Activated CD4-positive, alpha-beta T cell treated with anti-CD3 and anti-CD28 coated beads, Interleukin-2, amount 10 ng/mL, durations not matched to agents 7 days and 5 days (primary cell): ENCODE measurements around the gene HHAT. TPM values are rescaled to one million over a fixed set of nuclear protein-coding genes. Genes with fewer than 3 reads are reported as not detected.
"Not testable (repeated sequence)": the region's sequence is repeated elsewhere in the genome, so short reads cannot be mapped to it uniquely, and the experiment has no call there.

ENCODE experiments used
- CTCF ChIA-PET: fragments of 350-600 bp; sonication (Branson Sonifier 250); formaldehyde crosslinking; loops from one replicate; lab custom pipeline; 2021; ENCODE audit warnings: antibody characterized with exemption; lab: Charles Lee
- POLR2A ChIA-PET: fragments of 350-600 bp; sonication (Branson Sonifier 250); formaldehyde crosslinking; loops from one replicate; lab custom pipeline; 2021; ENCODE audit warnings: antibody characterized with exemption; lab: Charles Lee
- DNase-seq: peaks from one replicate; pipeline ENCODE4 v3.0.0-alpha.2; 2020
- H3K27ac Mint-ChIP-seq: one replicate; pipeline ENCODE4 v1.8.0; 2021; ENCODE audit warnings: mild to moderate bottlenecking, moderate library complexity, mixed read lengths
- H3K27me3 Mint-ChIP-seq: one replicate; pipeline ENCODE4 v1.8.0; 2021; ENCODE audit warnings: mixed read lengths
- H3K36me3 Mint-ChIP-seq: one replicate; pipeline ENCODE4 v1.8.0; 2021; ENCODE audit warnings: low read depth, mixed read lengths
- H3K4me1 Mint-ChIP-seq: one replicate; pipeline ENCODE4 v1.8.0; 2021; ENCODE audit warnings: mixed read lengths
- H3K4me3 Mint-ChIP-seq: one replicate; pipeline ENCODE4 v1.8.0; 2021; ENCODE audit warnings: mild to moderate bottlenecking, moderate library complexity, mixed read lengths
- H3K9me3 Mint-ChIP-seq: one replicate; pipeline ENCODE4 v1.8.0; 2021; ENCODE audit warnings: mixed read lengths
- total RNA-seq, 2 experiments: library from RNA; stranded (reverse); gene quantifications; one replicate each; pipeline ENCODE4 v1.2.3, GENCODE V29; 2021

The HHAT gene
- total RNA-seq, 2 experiments from 2014 or later = 1.3 to 1.5 TPM

DNA sequence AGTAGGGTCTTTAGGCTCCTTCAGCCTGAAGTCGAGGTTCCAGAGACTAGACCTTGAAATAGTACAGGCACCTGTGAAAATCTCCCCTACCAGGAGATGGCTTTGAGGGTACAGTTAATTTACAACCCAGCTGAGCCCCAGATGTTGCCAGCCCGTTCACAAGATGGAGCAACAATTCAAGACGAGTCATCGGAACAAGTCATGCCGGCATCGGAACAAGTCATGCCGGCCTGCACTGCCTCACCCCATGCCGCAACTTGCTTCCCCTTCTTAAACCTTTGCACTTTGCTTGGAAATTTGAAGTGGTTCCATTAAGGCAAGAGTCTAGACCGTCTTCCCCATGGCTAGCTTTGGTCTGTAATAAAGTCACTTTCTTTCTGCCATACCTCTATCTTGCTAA lies 16.0 kb downstream of the HHAT start:
- no peak overlapping the region for H3K4me3 Mint-ChIP-seq
- no peak overlapping the region for H3K27ac Mint-ChIP-seq
- H3K4me1 Mint-ChIP-seq = peaks cover 33% of the 10 kb centered on the region
- no peaks in the 10 kb centered on the region for H3K27me3 Mint-ChIP-seq
- ChIA-PET CTCF (no interaction called here), POLR2A (no interaction called here)
- H3K36me3 Mint-ChIP-seq = no peaks in the 10 kb centered on the region
- no peaks in the 10 kb centered on the region for H3K9me3 Mint-ChIP-seq
- DNase-seq = no peak

DNA sequence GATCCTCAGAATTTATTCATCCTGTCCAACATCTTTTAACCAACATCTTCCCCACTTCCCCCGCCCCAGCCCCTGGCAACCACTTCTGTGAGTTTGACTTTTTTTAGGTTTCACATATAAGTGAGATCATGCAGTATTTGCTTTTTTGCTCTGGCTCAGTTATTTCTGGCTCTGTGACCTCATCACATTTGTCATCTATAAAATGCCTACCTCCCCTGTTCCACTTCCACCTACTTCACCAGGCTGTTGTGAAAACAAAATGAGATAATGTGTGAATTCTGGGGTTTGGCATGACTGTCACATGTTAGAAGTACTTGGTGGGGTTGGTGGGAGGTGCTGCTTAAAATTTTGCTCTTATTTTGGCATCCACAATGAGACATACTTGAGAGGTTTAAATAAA lies 18.4 kb downstream of the HHAT start:
- Mint-ChIP-seq H3K9me3 (no peaks in the 10 kb centered on the region), H3K4me1 (peaks cover 14% of the 10 kb centered on the region), H3K27ac (no peak overlapping the region), H3K36me3 (no peaks in the 10 kb centered on the region), H3K4me3 (no peak overlapping the region), H3K27me3 (no peaks in the 10 kb centered on the region)
- no peak for DNase-seq
- CTCF ChIA-PET = no interaction called here
- POLR2A ChIA-PET = no interaction called here

DNA sequence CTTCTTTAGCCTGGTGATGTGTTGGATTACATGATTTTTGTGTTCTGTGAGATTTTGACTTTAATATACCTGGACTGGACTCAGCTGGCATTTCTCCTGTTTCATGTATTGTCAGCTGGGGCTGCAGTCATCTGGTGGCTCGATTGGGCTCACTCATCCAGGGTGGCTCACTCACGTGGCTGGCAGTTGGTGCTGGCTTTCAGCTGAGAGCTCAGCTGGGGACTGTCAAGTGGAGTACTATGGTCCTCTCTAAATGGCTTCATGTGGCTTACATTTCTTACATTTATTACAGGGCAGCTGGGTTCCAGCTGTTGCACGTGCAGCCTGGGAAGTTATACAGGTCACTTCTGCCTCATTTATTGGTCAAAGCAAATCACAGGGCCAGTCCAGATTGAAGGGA lies 22.8 kb downstream of the HHAT start:
- Mint-ChIP-seq H3K27me3 (peaks cover 2% of the 10 kb centered on the region), H3K4me1 (peaks cover 10% of the 10 kb centered on the region), H3K36me3 (no peaks in the 10 kb centered on the region), H3K27ac (no peak overlapping the region), H3K4me3 (no peak overlapping the region), H3K9me3 (no peaks in the 10 kb centered on the region)
- CTCF ChIA-PET = no interaction called here
- POLR2A ChIA-PET = no interaction called here
- DNase-seq = no peak

DNA sequence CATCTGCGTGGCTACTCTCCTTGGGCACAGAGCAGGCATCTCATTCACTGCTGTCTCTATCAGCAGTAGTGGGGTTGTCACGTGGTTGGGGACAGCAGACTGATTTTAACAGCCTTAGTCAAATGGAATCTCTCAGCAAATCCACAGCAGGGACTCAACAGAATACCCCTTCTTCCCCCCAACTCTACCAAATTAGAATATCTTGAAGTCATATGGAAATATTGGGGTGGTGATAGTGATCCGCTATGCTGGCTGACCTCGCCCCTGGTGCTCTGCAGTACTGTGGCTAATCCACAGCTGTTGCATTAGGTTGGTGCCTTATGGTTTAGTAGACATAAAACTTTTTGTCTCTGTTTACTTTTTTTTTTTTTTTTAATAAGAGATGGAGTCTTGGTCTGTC lies 23.9 kb downstream of the HHAT start:
- CTCF ChIA-PET = no interaction called here
- H3K9me3 Mint-ChIP-seq = no peaks in the 10 kb centered on the region

DNA sequence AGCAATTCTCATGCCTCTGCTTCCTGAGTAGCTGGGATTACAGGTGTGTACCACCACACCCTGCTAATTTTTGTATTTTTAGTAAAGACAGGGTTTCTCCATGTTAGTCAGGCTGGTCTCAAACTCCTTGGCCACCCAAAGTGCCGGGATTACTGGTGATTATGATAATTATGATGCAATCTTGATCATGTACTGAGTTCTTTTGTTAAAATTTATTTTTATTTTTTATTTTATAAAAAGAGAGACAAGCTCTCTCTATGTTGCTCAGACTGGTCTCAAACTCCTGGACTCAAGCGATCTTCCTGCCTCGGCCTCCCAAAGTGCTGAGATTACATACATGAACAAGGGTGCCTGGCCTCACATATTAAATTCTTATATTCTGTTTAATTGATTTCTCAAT lies 25.6 kb downstream of the HHAT start:
- H3K27me3 Mint-ChIP-seq, POLR2A ChIA-PET, H3K27ac Mint-ChIP-seq, DNase-seq, H3K4me1 Mint-ChIP-seq, CTCF ChIA-PET, H3K4me3 Mint-ChIP-seq, H3K9me3 Mint-ChIP-seq, H3K36me3 Mint-ChIP-seq: not testable (repeated sequence)

More for the DNA sequence above, 23.9 kb downstream of the HHAT start:
- Mint-ChIP-seq H3K27ac (no peak overlapping the region), H3K36me3 (no peaks in the 10 kb centered on the region), H3K27me3 (peaks cover 2% of the 10 kb centered on the region), H3K4me3 (no peak overlapping the region), H3K4me1 (peaks cover under 1% of the 10 kb centered on the region)
- DNase-seq = no peak
- POLR2A ChIA-PET = no interaction called here

DNA sequence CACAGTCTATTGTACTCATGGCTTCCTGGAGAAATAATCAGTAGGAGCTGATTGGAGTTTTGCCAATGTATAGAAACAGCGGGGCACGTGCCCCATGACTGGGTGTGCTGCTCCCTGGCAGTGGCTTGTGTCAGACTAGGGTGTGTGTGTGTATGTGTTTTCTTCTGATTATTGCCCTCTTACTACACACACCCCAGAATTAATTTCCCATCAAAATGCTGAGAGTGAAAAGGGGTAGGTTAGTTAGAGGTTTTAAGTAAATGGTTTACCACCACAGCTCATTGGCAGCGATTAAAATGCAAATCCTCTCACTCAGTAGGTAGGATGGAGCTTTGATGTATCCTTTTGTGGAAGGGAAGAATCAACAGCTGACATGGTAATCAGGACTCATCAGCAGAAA lies 29.9 kb downstream of the HHAT start:
- Mint-ChIP-seq H3K27me3 (peaks cover 2% of the 10 kb centered on the region), H3K4me1 (peaks cover 7% of the 10 kb centered on the region), H3K36me3 (no peaks in the 10 kb centered on the region), H3K4me3 (no peak overlapping the region), H3K27ac (no peak overlapping the region), H3K9me3 (no peaks in the 10 kb centered on the region)
- ChIA-PET POLR2A (no interaction called here), CTCF (no interaction called here)
- DNase-seq = no peak

DNA sequence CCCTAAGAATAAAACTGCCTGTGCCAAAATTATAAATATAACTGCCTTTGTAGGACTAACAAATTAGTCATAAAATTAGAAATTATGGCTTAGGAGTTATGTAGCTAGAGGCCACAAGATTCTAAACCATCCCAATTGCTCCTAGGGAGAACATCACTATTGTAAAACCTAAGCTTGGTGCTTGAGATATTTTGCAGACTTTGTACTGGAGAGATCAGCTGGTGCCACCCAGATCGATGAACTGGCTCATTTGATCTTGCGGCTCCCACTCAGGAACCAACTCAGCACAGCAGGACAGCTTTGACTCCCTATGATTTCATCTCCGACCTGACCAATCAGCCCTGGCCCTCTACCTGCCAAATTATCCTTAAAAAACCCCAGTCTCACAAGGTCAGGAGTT lies 30.6 kb downstream of the HHAT start:
- POLR2A ChIA-PET = no interaction called here
- CTCF ChIA-PET = interaction anchor here (1.0 kb wide), 1 partner anchor 15 kb away, joined by 3 read pairs; no protein-coding TSS in a partner anchor

DNA sequence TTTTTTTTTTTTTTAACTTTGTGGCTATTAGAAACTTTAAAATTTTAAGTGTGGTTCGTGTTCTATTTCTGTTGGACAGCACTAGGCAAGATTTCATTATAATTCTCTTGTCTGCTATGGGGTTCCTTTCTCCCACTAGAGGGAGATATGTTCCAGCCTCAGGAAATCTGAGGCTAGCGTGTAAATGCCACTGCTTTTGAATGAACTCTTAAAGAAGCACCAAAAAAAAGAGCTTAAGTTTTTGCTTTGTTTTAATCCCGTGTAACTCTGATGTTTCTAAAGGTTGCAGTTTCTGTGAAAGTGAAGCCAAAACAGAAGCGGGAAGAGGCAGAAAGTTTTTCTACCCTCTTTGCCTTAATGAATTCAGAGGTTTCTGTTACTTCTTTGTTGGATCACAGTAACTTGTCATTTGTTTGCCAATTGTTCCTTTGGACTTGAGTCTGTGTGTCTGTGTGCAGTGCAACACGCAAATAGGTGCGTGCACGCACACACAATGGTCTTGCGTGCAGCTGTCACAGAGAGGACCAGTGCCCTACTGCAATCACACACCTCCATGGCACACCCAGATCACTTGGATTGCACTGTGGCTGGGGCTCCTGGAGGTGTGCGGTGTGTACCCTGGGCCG lies 32.3 kb downstream of the HHAT start:
- no peak for DNase-seq
- Mint-ChIP-seq H3K4me3 (no peak overlapping the region), H3K36me3 (no peaks in the 10 kb centered on the region), H3K27me3 (no peaks in the 10 kb centered on the region), H3K9me3 (no peaks in the 10 kb centered on the region), H3K27ac (no peak overlapping the region), H3K4me1 (peaks cover 7% of the 10 kb centered on the region)
- ChIA-PET CTCF (interaction anchor here (0.8 to 1.1 kb wide), 2 partner anchors 20 to 24 kb away, joined by 3 to 4 read pairs; no protein-coding TSS in a partner anchor), POLR2A (no interaction called here)

More for the DNA sequence above, 30.6 kb downstream of the HHAT start:
- DNase-seq = no peak
- no peak overlapping the region for H3K4me3 Mint-ChIP-seq
- H3K27me3 Mint-ChIP-seq = no peaks in the 10 kb centered on the region
- peaks cover 7% of the 10 kb centered on the region for H3K4me1 Mint-ChIP-seq
- no peaks in the 10 kb centered on the region for H3K9me3 Mint-ChIP-seq
- H3K36me3 Mint-ChIP-seq = no peaks in the 10 kb centered on the region
- H3K27ac Mint-ChIP-seq = no peak overlapping the region

DNA sequence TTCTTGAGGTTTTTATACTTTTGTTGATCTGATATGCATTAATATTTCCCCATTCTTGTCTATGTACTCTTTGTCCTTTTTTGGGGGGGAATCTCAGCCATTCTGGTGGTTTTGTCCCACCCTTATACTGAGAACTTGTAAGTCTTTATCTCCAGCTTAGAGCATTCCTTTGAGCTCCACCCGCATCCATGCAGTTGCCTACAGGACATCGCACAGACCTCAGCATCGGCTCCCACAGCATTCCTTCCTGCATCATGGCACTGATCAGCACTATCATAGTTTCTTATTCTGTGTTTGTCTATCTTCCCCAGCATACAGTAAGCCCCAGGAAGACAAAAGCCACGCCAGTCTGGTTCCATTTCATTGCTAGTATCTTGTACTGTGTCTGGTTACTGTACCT lies 33.0 kb downstream of the HHAT start:
- Mint-ChIP-seq H3K9me3 (no peaks in the 10 kb centered on the region), H3K27me3 (no peaks in the 10 kb centered on the region), H3K4me1 (peaks cover 7% of the 10 kb centered on the region), H3K4me3 (no peak overlapping the region), H3K27ac (no peak overlapping the region), H3K36me3 (no peaks in the 10 kb centered on the region)
- no peak for DNase-seq
- ChIA-PET POLR2A (no interaction called here), CTCF (interaction anchor here (0.8 kb wide), 1 partner anchor 23 kb away, joined by 4 read pairs; no protein-coding TSS in a partner anchor)

DNA sequence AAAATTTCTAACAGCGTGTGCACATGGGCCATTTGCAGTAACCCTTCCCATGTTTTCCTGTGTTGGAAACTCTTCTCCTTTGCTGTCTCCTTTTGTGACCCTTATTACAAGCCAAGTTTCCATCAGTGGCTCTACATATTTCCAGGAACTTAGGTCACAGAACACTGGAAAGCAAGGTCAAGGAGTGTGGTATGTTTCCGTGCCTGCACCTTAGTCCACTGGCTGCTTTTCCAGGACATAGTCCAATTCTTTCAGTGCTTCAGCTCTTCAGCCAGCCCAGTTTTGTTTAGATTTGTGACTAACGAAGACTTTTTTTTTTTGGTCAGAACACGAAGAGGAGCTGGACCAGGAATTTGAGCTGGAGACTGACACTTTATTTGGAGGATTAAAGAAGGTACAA lies 33.8 kb downstream of the HHAT start:
- no peak for DNase-seq
- H3K4me1 Mint-ChIP-seq = peaks cover 7% of the 10 kb centered on the region
- H3K4me3 Mint-ChIP-seq = no peak overlapping the region
- no peak overlapping the region for H3K27ac Mint-ChIP-seq
- no peaks in the 10 kb centered on the region for H3K27me3 Mint-ChIP-seq
- ChIA-PET POLR2A (no interaction called here), CTCF (interaction anchor here (1.2 to 1.4 kb wide), 2 partner anchors 11 to 16 kb away, joined by 3 to 4 read pairs; no protein-coding TSS in a partner anchor)
- no peaks in the 10 kb centered on the region for H3K36me3 Mint-ChIP-seq
- no peaks in the 10 kb centered on the region for H3K9me3 Mint-ChIP-seq

DNA sequence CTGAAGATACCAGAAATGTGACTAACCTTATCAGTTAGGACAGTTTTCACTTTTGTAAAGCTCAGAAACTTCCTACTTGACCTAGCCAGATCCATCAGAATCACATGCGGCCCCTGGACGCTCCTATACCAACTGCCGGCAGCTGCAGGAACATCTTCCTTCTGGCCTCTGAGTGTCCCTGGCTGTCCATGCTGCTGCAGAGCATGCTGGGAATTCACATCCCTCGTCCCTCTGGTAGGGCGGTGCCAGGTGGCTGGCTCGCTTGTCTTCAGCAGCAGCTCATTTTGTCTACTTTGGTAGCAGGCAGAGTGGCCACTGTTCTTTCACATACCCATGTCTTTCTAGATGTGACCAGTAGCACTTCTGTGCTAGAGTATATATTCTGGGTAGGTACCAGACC lies 34.4 kb downstream of the HHAT start:
- Mint-ChIP-seq H3K9me3 (no peaks in the 10 kb centered on the region), H3K27ac (no peak overlapping the region), H3K4me1 (peaks cover 7% of the 10 kb centered on the region), H3K4me3 (no peak overlapping the region), H3K27me3 (no peaks in the 10 kb centered on the region), H3K36me3 (no peaks in the 10 kb centered on the region)
- ChIA-PET POLR2A (no interaction called here), CTCF (interaction anchor here (0.6 to 1.4 kb wide), 3 partner anchors 11 to 28 kb away, joined by 3 to 6 read pairs (median 4); no protein-coding TSS in a partner anchor)
- no peak for DNase-seq

DNA sequence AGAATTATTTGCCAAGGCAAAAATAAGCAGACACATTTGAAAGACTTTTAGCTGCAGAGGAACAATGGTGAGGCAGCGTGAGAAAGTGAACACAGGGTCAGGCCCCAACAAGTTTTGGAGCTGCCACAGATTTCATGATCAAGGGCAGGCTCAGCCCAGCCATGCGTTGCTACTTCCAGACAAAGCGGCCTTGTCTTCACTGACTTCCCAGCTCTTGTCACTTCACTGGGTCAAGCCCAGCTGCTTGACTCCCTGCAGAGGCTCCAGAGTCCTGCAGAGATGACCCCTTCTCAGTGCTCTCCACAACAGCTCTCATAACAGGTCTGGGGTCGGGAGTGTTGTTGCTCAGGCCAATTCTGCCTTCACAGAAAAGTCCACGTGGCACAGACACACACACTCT lies 35.8 kb downstream of the HHAT start:
- Mint-ChIP-seq H3K4me1 (peaks cover 7% of the 10 kb centered on the region), H3K4me3 (no peak overlapping the region), H3K27me3 (no peaks in the 10 kb centered on the region), H3K27ac (no peak overlapping the region), H3K9me3 (no peaks in the 10 kb centered on the region), H3K36me3 (no peaks in the 10 kb centered on the region)
- no peak for DNase-seq
- ChIA-PET POLR2A (no interaction called here), CTCF (interaction anchor here (0.9 to 2.5 kb wide), 2 partner anchors 10 to 22 kb away, joined by 4 to 7 read pairs; no protein-coding TSS in a partner anchor)

DNA sequence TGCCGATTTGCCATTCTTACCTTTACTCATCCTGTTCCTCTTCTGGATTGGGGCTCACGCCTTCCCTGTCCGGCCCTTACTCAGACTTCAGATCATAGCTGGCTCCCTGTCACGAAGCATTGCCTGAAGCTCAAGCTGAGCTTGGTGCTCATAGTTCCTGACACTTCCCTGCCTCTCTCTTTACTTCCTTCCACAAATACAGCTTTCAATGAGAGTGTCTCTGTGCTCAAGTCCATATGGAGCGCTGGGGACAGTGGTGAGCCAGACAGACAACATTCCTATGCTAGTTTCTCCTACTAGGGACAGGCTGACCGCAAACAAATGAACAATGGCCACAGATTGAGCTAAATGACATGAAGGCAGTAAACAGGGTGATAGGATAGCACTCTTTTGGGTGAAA lies 38.1 kb downstream of the HHAT start:
- no peaks in the 10 kb centered on the region for H3K36me3 Mint-ChIP-seq
- H3K4me1 Mint-ChIP-seq = no peaks in the 10 kb centered on the region
- no peak for DNase-seq
- ChIA-PET POLR2A (interaction anchor here (0.6 kb wide), 1 partner anchor 1015 kb away, joined by 5 read pairs; no protein-coding TSS in a partner anchor), CTCF (interaction anchor here (1.7 to 2.5 kb wide), 2 partner anchors 8 to 12 kb away, joined by 4 to 7 read pairs; no protein-coding TSS in a partner anchor)
- no peaks in the 10 kb centered on the region for H3K27me3 Mint-ChIP-seq
- no peak overlapping the region for H3K27ac Mint-ChIP-seq
- no peak overlapping the region for H3K4me3 Mint-ChIP-seq
- H3K9me3 Mint-ChIP-seq = no peaks in the 10 kb centered on the region
